Measurements from ENCODE around the gene ANKRD7. TPM values are rescaled to one million over a fixed set of nuclear protein-coding genes. Genes with fewer than 3 reads are reported as not detected.

Gene ANKRD7
- total RNA-seq, 1 donor from 2014 or later, result not detected

DNA sequence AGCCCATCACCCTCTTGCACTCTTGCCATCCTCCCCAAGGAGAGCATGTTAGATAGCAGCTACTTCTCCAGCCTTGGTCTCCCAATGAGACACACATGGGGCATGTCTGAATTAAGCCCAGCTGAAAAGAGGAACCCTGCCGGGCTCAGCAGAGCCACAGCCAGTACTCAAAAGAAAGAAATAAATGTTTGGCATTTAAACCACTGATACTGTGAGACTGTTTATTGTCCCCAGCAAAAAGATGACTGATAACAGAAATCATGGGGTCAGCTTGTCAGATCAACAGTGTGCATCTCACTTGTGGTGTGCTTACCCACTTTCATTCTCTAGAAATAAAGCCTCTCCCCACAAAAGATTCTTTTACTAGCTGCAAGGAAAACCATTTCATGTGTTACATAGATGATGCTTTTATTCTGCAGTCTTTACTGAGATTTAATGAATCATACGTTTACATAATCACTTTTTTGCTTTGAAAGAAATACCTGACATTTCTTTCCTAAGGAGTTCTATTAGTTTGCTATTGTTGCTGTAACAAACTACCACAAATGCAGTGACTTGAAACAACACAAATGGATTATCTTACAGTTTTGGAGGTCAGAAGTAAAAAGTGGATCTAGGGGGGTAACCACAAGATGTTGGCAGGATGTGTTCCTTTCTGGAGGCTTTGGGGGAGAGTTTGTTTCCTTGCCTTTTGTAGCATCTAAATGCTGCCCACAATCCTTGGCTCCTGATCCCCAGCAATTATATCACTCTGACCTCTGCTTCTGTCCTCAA lies 20.9 kb downstream of the ANKRD7 start:
- H3K27me3 Mint-ChIP-seq (ENCODE audit: unreplicated experiment), result no peaks in the 10 kb centered on the region
- H3K4me1 Mint-ChIP-seq (ENCODE audit: low read depth, unreplicated experiment), result no peaks in the 10 kb centered on the region
- no peaks in the 10 kb centered on the region for H3K36me3 Mint-ChIP-seq (ENCODE audit: unreplicated experiment)
- no peak overlapping the region for H3K27ac Mint-ChIP-seq (ENCODE audit: unreplicated experiment)
- H3K4me3 Mint-ChIP-seq (ENCODE audit: unreplicated experiment), result no peak overlapping the region
- TF ChIP-seq CTCF (IDR thresholded peaks at IDR 0.05; ENCODE audit: partially characterized antibody, unreplicated experiment), result no peak
- no peaks in the 10 kb centered on the region for H3K9me3 Mint-ChIP-seq (ENCODE audit: unreplicated experiment)
- DNase-seq, result no peak

GRCh38 chr7:118250860-118251494 lies 26.5 kb downstream of the ANKRD7 start:
- no peak for DNase-seq
- H3K27ac Mint-ChIP-seq (ENCODE audit: unreplicated experiment), result no peak overlapping the region
- peaks cover 2% of the 10 kb centered on the region for H3K27me3 Mint-ChIP-seq (ENCODE audit: unreplicated experiment)

GRCh38 chr7:118252087-118252486 lies 27.6 kb downstream of the ANKRD7 start:
- no peak for DNase-seq
- Mint-ChIP-seq H3K4me1 (ENCODE audit: low read depth, unreplicated experiment) (no peaks in the 10 kb centered on the region), H3K36me3 (ENCODE audit: unreplicated experiment) (no peaks in the 10 kb centered on the region), H3K27ac (ENCODE audit: unreplicated experiment) (no peak overlapping the region), H3K9me3 (ENCODE audit: unreplicated experiment) (peaks cover 2% of the 10 kb centered on the region), H3K27me3 (ENCODE audit: unreplicated experiment) (peaks cover 2% of the 10 kb centered on the region), H3K4me3 (ENCODE audit: unreplicated experiment) (no peak overlapping the region)
- TF ChIP-seq CTCF (IDR thresholded peaks at IDR 0.05; ENCODE audit: partially characterized antibody, unreplicated experiment), result no peak

More at GRCh38 chr7:118250860-118251494, 26.5 kb downstream of the ANKRD7 start:
- no peaks in the 10 kb centered on the region for H3K36me3 Mint-ChIP-seq (ENCODE audit: unreplicated experiment)
- no peaks in the 10 kb centered on the region for H3K9me3 Mint-ChIP-seq (ENCODE audit: unreplicated experiment)
- TF ChIP-seq CTCF (IDR thresholded peaks at IDR 0.05; ENCODE audit: partially characterized antibody, unreplicated experiment), result peak; percentile 33
- no peaks in the 10 kb centered on the region for H3K4me1 Mint-ChIP-seq (ENCODE audit: low read depth, unreplicated experiment)
- no peak overlapping the region for H3K4me3 Mint-ChIP-seq (ENCODE audit: unreplicated experiment)

DNA sequence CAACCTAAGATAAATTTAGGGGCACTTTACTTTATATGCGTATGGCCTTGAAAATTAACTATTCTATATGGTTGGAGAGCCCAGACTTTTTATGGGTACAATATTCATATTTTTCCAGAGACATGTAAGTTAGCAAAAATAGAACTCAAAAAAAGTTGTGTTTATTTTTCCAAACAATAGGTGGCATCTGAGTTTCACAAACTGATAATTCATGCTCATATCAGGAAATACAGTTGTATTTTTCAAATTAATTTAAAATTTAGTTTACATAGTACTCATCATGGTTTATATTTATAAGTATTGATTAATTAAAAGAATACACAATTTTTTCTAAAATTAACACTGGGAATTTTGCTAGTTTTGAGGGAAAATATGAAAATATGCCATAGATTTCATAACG lies 34.6 kb downstream of the ANKRD7 start:
- no peaks in the 10 kb centered on the region for H3K4me1 Mint-ChIP-seq (ENCODE audit: low read depth, unreplicated experiment)
- H3K9me3 Mint-ChIP-seq (ENCODE audit: unreplicated experiment), result peaks cover 2% of the 10 kb centered on the region
- no peak for DNase-seq
- H3K36me3 Mint-ChIP-seq (ENCODE audit: unreplicated experiment), result no peaks in the 10 kb centered on the region
- H3K27me3 Mint-ChIP-seq (ENCODE audit: unreplicated experiment), result no peaks in the 10 kb centered on the region
- TF ChIP-seq CTCF (IDR thresholded peaks at IDR 0.05; ENCODE audit: partially characterized antibody, unreplicated experiment), result no peak
- no peak overlapping the region for H3K4me3 Mint-ChIP-seq (ENCODE audit: unreplicated experiment)
- no peak overlapping the region for H3K27ac Mint-ChIP-seq (ENCODE audit: unreplicated experiment)

DNA sequence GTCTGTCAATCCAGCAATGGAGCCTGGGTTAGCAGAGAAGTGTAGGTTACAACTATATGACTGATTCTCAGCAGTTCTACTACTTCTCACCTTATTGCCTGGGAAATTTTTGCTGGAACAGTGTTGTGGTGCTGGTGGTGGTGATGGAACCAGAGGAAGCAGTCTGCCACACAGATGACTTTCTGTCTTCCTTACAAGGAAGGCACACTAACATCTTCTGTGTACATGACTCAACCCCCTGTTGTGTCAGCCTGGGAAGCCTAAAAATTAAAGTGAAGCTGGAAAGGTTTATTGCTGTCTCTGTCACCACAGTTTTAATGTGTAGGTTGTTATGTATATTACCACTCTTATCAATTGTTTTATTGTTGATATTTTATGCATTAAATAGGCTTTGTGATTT lies 40.3 kb downstream of the ANKRD7 start:
- no peaks in the 10 kb centered on the region for H3K4me1 Mint-ChIP-seq (ENCODE audit: low read depth, unreplicated experiment)
- no peaks in the 10 kb centered on the region for H3K36me3 Mint-ChIP-seq (ENCODE audit: unreplicated experiment)
- H3K27me3 Mint-ChIP-seq (ENCODE audit: unreplicated experiment), result no peaks in the 10 kb centered on the region
- H3K4me3 Mint-ChIP-seq (ENCODE audit: unreplicated experiment), result no peak overlapping the region
- H3K9me3 Mint-ChIP-seq (ENCODE audit: unreplicated experiment), result no peaks in the 10 kb centered on the region
- no peak for DNase-seq
- TF ChIP-seq CTCF (IDR thresholded peaks at IDR 0.05; ENCODE audit: partially characterized antibody, unreplicated experiment), result no peak
- no peak overlapping the region for H3K27ac Mint-ChIP-seq (ENCODE audit: unreplicated experiment)
